ENCODE measurements around the gene CDKL5.

Gene CDKL5

DNA sequence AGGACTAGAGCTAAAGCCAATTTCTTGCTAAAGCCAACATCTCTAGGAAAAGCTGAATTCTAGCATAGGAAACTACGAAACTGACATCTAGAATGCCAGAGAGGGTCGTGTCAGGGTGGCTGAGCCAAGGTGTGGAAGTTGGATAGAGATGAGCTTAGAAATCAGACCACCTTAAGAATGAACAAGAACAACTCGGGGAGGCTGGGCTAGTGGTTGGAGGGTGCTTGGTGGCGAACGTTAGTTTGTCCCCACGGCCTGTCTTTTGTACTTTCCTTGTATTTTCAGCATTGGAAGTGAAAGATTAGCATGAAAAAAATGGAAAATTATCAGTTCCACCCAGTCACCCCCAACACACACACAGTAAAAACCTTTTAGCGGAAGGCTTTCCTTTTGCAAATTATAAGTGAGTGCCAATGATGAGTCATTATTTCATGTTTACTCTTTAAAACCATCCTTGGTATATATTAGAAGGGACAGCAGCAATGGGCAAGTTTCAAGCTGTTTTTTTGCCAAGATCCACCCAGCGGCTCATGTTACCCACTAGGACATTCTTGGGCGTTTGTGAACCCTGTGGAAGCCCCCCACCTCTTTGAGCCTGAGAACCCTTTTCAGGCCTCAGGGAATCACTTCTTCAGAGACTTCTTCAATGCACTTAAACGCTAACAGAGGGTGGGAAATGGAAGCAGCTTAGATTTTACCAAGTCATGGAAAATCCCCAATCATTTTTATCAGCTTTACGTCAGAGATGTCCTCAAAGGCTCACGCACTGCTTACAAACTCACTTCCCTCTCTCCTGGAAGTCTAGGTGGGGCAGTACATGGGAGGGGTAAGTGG lies 277.2 kb downstream of the CDKL5 start:
- no peak for DNase-seq

All from activated effector memory CD4-positive, alpha-beta T cell treated with anti-CD3 and anti-CD28 coated beads, Interleukin-2, amount 50 U/mL, for 16 hours (primary cell).